ENCODE measurements around the gene LTN1.

LTN1 gene

DNA sequence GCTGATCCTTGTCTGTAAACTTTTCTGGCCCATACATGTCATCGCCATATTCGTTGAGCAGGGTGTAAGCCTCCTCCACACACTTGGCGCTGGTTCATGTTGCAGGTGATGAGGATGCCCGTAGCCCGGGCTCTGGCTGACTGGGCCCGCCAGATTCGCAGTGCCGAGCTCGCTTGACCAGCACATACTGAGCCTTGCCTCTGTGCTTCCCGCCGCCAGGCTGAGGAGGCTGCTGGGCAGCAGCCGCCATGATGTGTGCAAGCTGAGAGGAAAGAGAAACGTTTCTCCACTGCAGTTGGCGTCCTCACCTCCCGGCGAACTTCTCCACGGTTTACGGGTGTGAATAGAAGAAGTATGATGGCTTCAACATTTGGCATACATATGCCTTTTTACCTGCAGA lies 89.2 kb downstream of the LTN1 start:
- intact Hi-C loops (cut with micrococcal nuclease) = no loop called here
- no peak overlapping the region for H3K27ac Mint-ChIP-seq
- peaks cover 14% of the 10 kb centered on the region for H3K9me3 Mint-ChIP-seq
- no peaks in the 10 kb centered on the region for H3K36me3 Mint-ChIP-seq (ENCODE audit: low read depth)
- H3K4me3 Mint-ChIP-seq = no peak overlapping the region
- no peaks in the 10 kb centered on the region for H3K4me1 Mint-ChIP-seq (ENCODE audit: low read depth)
- peaks cover 2% of the 10 kb centered on the region for H3K27me3 Mint-ChIP-seq

GRCh38 chr21:28900481-28900880 lies 92.2 kb downstream of the LTN1 start:
- Mint-ChIP-seq H3K4me3 (no peak overlapping the region), H3K27me3 (peaks cover 2% of the 10 kb centered on the region), H3K4me1 (ENCODE audit: low read depth) (no peaks in the 10 kb centered on the region), H3K9me3 (peaks cover 23% of the 10 kb centered on the region), H3K27ac (no peak overlapping the region), H3K36me3 (ENCODE audit: low read depth) (no peaks in the 10 kb centered on the region)
- intact Hi-C loops (cut with micrococcal nuclease) = no loop called here

DNA sequence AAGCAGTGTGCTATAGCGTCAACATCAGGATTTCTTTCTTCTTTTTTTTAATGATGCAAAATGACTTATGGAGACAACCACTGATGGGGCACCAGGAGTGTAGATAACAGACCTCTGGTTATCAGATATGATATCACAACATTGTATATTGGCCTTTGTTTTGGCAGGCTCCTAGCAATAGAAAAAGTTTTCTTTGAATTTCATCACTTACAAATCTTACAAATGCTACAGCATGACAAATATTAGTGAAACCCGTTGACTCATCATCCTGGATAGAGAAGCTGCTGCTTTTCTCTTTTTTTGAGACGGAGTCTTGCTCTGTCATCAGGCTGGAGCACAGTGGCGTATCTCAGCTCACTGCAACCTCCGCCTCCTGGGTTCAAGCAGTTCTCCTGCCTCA lies 92.9 kb downstream of the LTN1 start:
- H3K9me3 Mint-ChIP-seq = peaks cover 23% of the 10 kb centered on the region
- no peaks in the 10 kb centered on the region for H3K36me3 Mint-ChIP-seq (ENCODE audit: low read depth)
- H3K27ac Mint-ChIP-seq = no peak overlapping the region
- peaks cover 2% of the 10 kb centered on the region for H3K27me3 Mint-ChIP-seq
- no peaks in the 10 kb centered on the region for H3K4me1 Mint-ChIP-seq (ENCODE audit: low read depth)
- H3K4me3 Mint-ChIP-seq = no peak overlapping the region
- intact Hi-C loops (cut with micrococcal nuclease) = no loop called here

- no peaks in the 10 kb centered on the region for H3K4me1 Mint-ChIP-seq (ENCODE audit: low read depth)
- peaks cover 2% of the 10 kb centered on the region for H3K27me3 Mint-ChIP-seq
- H3K36me3 Mint-ChIP-seq (ENCODE audit: low read depth) = no peaks in the 10 kb centered on the region
- H3K4me3 Mint-ChIP-seq = no peak overlapping the region
- intact Hi-C loops (cut with micrococcal nuclease) = no loop called here
- H3K27ac Mint-ChIP-seq = no peak overlapping the region
- peaks cover 23% of the 10 kb centered on the region for H3K9me3 Mint-ChIP-seq
Observed at GRCh38 chr21:28899220-28899619, 93.5 kb downstream of the LTN1 start.

DNA sequence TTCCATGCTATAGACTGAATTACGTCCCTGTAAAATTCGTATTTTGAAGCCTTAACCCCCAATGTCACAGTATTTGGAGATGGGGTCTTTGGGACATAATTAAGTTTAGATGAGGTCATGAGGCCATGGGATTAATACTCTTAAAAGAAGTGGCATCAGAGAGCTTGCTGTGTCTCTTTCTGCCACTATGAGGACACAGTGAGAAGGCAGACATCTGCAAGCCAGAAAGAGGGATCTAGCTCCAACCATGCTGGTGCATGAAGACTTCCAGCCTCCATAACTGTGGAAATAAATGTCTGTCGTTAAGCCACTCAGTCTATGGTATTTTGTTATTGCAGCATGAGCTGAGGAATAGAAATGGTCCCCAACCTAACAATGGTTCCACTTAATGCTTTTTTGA lies 99.0 kb downstream of the LTN1 start:
- Mint-ChIP-seq H3K4me1 (ENCODE audit: low read depth) (no peaks in the 10 kb centered on the region), H3K4me3 (no peak overlapping the region), H3K36me3 (ENCODE audit: low read depth) (no peaks in the 10 kb centered on the region), H3K9me3 (peaks cover 8% of the 10 kb centered on the region), H3K27me3 (peaks cover 8% of the 10 kb centered on the region), H3K27ac (no peak overlapping the region)
- intact Hi-C loops (cut with micrococcal nuclease) = no loop called here

DNA sequence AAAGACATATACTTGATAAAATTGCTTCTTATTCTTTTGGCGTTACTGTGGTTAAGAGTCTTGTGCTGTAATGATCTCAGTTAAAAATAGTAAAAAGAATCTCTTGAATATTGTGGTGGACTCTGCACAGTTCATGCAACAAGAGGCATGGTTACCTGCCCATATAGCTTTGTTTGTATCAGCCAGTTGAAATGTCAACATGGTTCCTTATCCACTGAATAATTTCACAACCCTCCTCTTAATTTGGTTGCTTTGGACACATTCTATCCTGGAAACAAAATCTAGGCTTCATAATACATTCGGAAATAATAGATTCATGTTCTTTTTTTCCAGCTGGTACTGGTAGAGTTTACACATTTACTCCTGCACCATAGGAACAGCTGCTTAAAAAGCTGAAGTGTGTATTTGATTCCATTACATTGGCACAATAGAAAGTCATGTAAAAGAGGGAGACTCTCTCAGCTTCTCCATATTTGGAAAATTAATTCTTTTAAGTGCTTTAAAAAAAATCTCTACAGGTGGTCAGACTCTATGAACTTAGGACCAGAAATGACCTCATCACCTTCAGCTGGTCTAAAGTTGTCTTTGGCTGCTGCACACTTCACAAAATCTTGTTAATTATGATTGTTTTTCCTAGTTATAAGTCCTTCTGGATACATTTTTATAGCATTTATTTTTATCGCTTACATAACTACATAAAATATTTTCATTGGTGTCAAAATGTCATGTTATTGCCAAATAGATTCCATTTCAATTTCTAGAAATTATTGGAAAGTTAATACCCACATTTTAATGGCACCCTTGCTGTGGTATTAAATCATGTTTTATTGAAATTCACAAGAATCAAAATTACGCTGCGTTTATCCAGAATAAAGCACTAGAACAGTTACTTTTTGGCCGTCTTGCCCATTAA lies 100.2 kb downstream of the LTN1 start:
- Mint-ChIP-seq H3K4me3 (no peak overlapping the region), H3K27ac (no peak overlapping the region), H3K9me3 (peaks cover 8% of the 10 kb centered on the region), H3K36me3 (ENCODE audit: low read depth) (no peaks in the 10 kb centered on the region), H3K4me1 (ENCODE audit: low read depth) (no peaks in the 10 kb centered on the region), H3K27me3 (peaks cover 17% of the 10 kb centered on the region)
- intact Hi-C loops (cut with micrococcal nuclease) = no loop called here

- H3K27ac Mint-ChIP-seq = peak overlapping the region; percentile 98
- peaks cover 5% of the 10 kb centered on the region for H3K36me3 Mint-ChIP-seq (ENCODE audit: low read depth)
- no peaks in the 10 kb centered on the region for H3K4me1 Mint-ChIP-seq (ENCODE audit: low read depth)
Observed at GRCh38 chr21:28885853-28886177, 106.9 kb downstream of the LTN1 start.

GRCh38 chr21:28884976-28885852 lies 107.5 kb downstream of the LTN1 start:
- peak overlapping the region; percentile 98 for H3K27ac Mint-ChIP-seq
- no peaks in the 10 kb centered on the region for H3K4me1 Mint-ChIP-seq (ENCODE audit: low read depth)
- intact Hi-C loops (cut with micrococcal nuclease) = loop anchor here (10.0 kb wide), 1 partner anchor 110 kb away; the partner anchor contains the start of gene LTN1
- peaks cover 5% of the 10 kb centered on the region for H3K36me3 Mint-ChIP-seq (ENCODE audit: low read depth)
- no peaks in the 10 kb centered on the region for H3K9me3 Mint-ChIP-seq
- H3K4me3 Mint-ChIP-seq = peak overlapping the region; percentile 90
- peaks cover 18% of the 10 kb centered on the region for H3K27me3 Mint-ChIP-seq

More at GRCh38 chr21:28885853-28886177, 106.9 kb downstream of the LTN1 start:
- H3K27me3 Mint-ChIP-seq = peaks cover 18% of the 10 kb centered on the region
- no peak overlapping the region for H3K4me3 Mint-ChIP-seq
- H3K9me3 Mint-ChIP-seq = no peaks in the 10 kb centered on the region
- intact Hi-C loops (cut with micrococcal nuclease) = loop anchor here (10.0 kb wide), 1 partner anchor 109 kb away; the partner anchor contains the start of gene LTN1

GRCh38 chr21:28884481-28884880 lies 108.2 kb downstream of the LTN1 start:
- H3K9me3 Mint-ChIP-seq = no peaks in the 10 kb centered on the region
- peak overlapping the region; percentile 98 for H3K27ac Mint-ChIP-seq
- H3K4me1 Mint-ChIP-seq (ENCODE audit: low read depth) = no peaks in the 10 kb centered on the region
- peaks cover 17% of the 10 kb centered on the region for H3K27me3 Mint-ChIP-seq
- H3K36me3 Mint-ChIP-seq (ENCODE audit: low read depth) = peaks cover 5% of the 10 kb centered on the region
- intact Hi-C loops (cut with micrococcal nuclease) = loop anchor here (10.0 kb wide), 1 partner anchor 110 kb away; the partner anchor contains the start of gene LTN1
- H3K4me3 Mint-ChIP-seq = peak overlapping the region; percentile 90

GRCh38 chr21:28883931-28884330 lies 108.7 kb downstream of the LTN1 start:
- Mint-ChIP-seq H3K27me3 (peaks cover 15% of the 10 kb centered on the region), H3K9me3 (no peaks in the 10 kb centered on the region), H3K4me1 (ENCODE audit: low read depth) (no peaks in the 10 kb centered on the region), H3K36me3 (ENCODE audit: low read depth) (peaks cover 5% of the 10 kb centered on the region), H3K4me3 (no peak overlapping the region), H3K27ac (peak overlapping the region; percentile 98)
- intact Hi-C loops (cut with micrococcal nuclease) = loop anchor here (10.0 kb wide), 1 partner anchor 111 kb away; the partner anchor contains the start of gene LTN1

- Mint-ChIP-seq H3K27ac (no peak overlapping the region), H3K4me1 (ENCODE audit: low read depth) (no peaks in the 10 kb centered on the region), H3K36me3 (ENCODE audit: low read depth) (peaks cover 8% of the 10 kb centered on the region), H3K9me3 (no peaks in the 10 kb centered on the region), H3K27me3 (peaks cover 4% of the 10 kb centered on the region), H3K4me3 (no peak overlapping the region)
- intact Hi-C loops (cut with micrococcal nuclease) = loop anchor here (10.0 kb wide), 1 partner anchor 112 kb away; the partner anchor contains the start of gene LTN1
Observed at GRCh38 chr21:28882345-28882744, 110.3 kb downstream of the LTN1 start.

Measured in dendritic cell treated with granulocyte-macrophage colony-stimulating factor and Interleukin-4, amounts not matched to agents 40 ng/mL and 50 ng/mL, for 4 days (primary cell).